ENCODE results near the gene USP37. TPM values are rescaled to one million over a fixed set of nuclear protein-coding genes. Genes with fewer than 3 reads are reported as not detected.

Gene USP37
- total and polyA plus RNA-seq, 2 of the 13 experiments (the other 11 are each of a cell fraction or from before 2014, with no cell fraction given) = 6.5 to 30.6 TPM

GRCh38 chr2:218615868-218616315 is 47.7 kb upstream of the USP37 start (continued):
- TF ChIP-seq RBAK (CRISPR knock-in tag; IDR thresholded peaks at IDR 0.05) = no peak
- no peak for TF ChIP-seq HES4 (CRISPR knock-in tag; IDR thresholded peaks at IDR 0.05; ENCODE audit: borderline replicate concordance)
- TF ChIP-seq ATF1 (CRISPR knock-in tag; IDR thresholded peaks at IDR 0.05) = no peak
- TF ChIP-seq ZNF281 (CRISPR knock-in tag; IDR thresholded peaks at IDR 0.05; ENCODE audit: borderline replicate concordance) = 0 out of 2 replicates have a peak, but pooled peaks have one; percentile 49
- no peak for TF ChIP-seq ZFP37 (CRISPR knock-in tag; IDR thresholded peaks at IDR 0.05; ENCODE audit: borderline replicate concordance)
- TF ChIP-seq ZNF253 (CRISPR knock-in tag; IDR thresholded peaks at IDR 0.05; ENCODE audit: borderline replicate concordance) = 0 out of 2 replicates have a peak, but pooled peaks have one; percentile 37
- TF ChIP-seq NFKB2 (CRISPR knock-in tag; IDR thresholded peaks at IDR 0.05; ENCODE audit: borderline replicate concordance) = 0 out of 2 replicates have a peak, but pooled peaks have one; percentile 35
- TF ChIP-seq ZBTB34 (CRISPR knock-in tag; IDR thresholded peaks at IDR 0.05) = no peak
- TF ChIP-seq RBM39 (IDR thresholded peaks at IDR 0.05; ENCODE audit: low read depth, low read length, poor library complexity, severe bottlenecking) = no peak
- TF ChIP-seq ATF7-NPFF (CRISPR knock-in tag; IDR thresholded peaks at IDR 0.05; ENCODE audit: low read depth) = no peak
- 0 out of 2 replicates have a peak, but pooled peaks have one; percentile 15 for TF ChIP-seq GATAD2A (CRISPR knock-in tag; IDR thresholded peaks at IDR 0.05)
- no peak for TF ChIP-seq TCF12 (IDR thresholded peaks at IDR 0.05)
- TF ChIP-seq TCF12 (CRISPR knock-in tag; IDR thresholded peaks at IDR 0.05) = no peak
- no peak for TF ChIP-seq TAF1 (CRISPR knock-in tag; IDR thresholded peaks at IDR 0.05)
- TF ChIP-seq TFAP4 (IDR thresholded peaks at IDR 0.05; ENCODE audit: borderline replicate concordance, low read depth) = peak; percentile 65; the same call in 1 of the 2 replicates
- TF ChIP-seq POGZ (CRISPR knock-in tag; IDR thresholded peaks at IDR 0.05) = no peak
- 0 out of 2 replicates have a peak, but pooled peaks have one; percentile 52 for TF ChIP-seq HDAC1 (CRISPR knock-in tag; IDR thresholded peaks at IDR 0.05)
- no peak for TF ChIP-seq MED8 (CRISPR knock-in tag; IDR thresholded peaks at IDR 0.05; ENCODE audit: insufficient replicate concordance)
- no peak for TF ChIP-seq REST (IDR thresholded peaks at IDR 0.05; ENCODE audit: borderline replicate concordance in 1 of 2, low read depth in 1 of 2, low read length in 2 of 2)
- TF ChIP-seq POLR2AphosphoS2 (IDR thresholded peaks at IDR 0.05; ENCODE audit: low read depth, low read length) = no peak
- no peak for TF ChIP-seq ZFP1 (CRISPR knock-in tag; IDR thresholded peaks at IDR 0.05)
- no peak for TF ChIP-seq KDM3A (CRISPR knock-in tag; IDR thresholded peaks at IDR 0.05; ENCODE audit: low read depth)
- TF ChIP-seq RORA (CRISPR knock-in tag; IDR thresholded peaks at IDR 0.05) = no peak

Data from HepG2 (cell line).